ENCODE results near the gene HADHA.
A peak's percentile ranks its signal among the peaks of the same experiment; 100 is the strongest.
"Not testable (repeated sequence)": the region's sequence is repeated elsewhere in the genome, so short reads cannot be mapped to it uniquely, and the experiment has no call there.

Gene HADHA

DNA sequence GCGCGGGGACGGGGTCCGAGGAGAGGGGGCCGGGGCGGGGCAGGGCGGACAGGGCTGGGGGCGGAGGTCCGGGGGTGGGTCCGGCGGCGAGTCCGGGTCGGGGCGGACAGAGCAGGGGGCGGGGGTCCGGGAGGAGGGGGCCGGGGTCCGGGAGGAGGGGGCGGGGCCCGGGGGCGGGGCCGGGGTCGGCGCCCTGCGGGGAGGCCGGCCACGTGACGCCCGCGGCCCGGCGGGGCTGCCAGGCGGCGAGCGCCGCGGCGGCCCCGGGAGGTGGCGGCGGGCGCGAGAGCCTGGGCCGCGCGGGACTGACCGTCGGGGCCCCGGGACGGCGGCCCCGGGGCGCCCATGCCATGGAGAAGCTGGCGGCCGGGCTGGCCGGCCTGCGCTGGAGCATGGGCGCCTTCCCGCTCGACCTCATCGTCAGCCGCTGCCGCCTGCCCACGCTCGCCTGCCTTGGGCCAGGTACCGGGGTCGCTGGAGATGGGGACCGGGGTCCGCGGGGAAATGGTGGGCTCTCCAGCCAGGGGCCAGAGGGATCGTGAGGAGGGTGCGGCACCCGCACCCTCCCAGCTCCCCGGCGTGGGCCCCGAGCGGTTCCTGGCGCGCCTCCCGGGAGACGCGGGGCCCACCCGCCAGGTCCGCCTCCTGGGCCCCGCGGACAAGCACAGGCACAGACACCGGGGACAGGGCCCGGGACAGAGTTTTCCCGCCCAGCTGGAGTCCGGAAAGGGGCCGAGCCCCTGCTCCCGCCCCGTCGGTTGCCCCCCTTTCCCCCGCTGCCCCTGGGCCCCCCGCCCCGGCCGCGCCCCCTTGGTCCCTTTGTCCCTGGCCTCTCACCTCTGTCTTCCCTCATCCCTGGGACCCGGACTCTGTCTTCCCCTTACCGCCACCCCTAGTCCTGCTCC lies 71.3 kb downstream of the HADHA start, which contains the start of gene GAREM2:
GAREM2 (plus strand) TSS at position 218 of the 905 bp plus-strand sequence; CDS start at position 351, 133 bp downstream.
- no peak for DNase-seq

DNA sequence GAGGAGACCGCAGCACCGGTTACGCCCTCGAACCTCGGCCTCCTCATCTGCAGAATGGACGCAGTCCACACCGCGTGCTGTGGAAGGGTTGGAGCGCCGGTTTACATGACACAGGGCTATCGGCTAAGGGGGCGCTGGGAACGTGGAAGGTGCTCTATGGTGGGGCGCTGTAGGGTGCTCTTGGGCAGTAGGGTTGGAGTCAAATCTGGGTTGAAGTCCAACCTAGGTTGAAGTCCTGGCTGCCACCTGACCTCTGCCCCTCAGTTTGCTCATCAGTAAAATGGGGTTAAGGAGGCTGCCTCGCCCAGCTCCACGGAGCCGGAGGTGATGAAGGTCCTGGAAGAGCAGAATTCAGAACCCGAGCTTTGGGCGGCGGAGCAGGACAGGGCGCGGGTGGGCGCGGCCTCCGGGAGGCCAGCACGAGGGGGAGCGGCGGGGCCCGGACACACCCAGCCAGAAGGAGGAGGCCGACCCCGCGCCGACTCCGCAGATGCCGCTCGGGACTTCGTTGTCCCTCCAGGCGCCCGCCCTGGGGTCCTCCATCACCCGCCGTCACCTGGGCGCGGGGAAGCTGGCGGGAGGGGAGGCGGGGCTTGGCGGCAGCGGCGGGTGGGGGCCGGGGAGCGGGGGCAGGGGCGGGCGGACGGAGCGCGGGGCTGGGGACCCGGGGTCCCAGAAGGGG lies 72.1 kb downstream of the HADHA start:
- DNase-seq: no peak

DNA sequence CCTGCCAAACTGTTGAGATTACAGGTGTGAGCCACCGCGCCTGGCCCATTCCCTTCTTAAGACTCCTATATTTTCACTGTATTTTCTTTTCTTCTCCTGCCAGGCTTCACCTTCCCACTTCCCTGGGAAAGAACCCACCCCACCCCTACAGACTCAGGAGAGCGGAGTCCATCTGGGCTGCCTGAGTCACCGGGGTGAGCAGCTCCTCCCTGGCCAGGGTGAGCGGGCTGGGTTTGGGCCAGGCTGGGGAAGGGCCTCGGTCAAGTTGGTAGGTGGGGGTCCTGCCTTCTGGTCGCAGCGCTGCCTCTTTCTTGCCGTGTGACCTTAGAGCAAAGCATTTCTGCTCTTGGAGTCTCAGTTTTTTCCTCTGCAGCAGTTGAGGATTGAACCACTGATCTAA lies 73.6 kb downstream of the HADHA start:
- DNase-seq: no peak

DNA sequence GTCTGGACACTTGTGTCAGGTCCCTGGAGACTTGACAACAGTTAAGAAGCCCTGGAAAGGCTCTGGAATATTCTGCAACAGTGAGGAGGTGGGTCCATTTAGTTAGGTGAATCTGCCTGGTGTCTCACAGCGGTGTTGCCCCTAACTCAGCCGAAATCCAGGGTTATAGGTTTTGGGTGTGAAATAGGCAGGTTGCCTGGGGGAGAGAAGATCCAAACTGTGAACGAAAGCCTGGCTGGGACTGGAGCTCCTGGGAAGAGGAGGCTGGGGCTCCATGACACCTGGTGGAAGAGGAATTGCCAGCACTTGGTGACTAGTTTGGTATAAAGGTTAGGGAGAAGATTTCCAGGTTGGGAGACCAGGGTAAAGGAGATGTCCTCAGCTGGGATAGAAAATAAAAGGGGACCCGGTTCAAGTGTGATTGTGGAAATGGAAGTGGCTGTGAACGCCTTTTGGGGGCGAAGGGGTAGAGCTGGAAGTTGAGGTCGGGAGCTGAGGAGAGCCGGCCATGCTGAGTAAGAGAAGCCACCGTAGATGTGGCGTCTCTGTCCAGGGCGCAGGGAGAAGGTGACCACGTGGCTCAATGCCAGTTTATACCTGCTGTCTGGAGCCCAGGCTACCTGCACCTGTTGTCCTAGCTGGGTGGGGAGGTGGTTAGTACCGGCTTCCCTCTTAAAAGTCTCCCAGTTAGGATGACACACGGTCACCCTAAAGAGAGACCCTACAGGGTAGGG lies 74.6 kb downstream of the HADHA start:
- no peak for DNase-seq

DNA sequence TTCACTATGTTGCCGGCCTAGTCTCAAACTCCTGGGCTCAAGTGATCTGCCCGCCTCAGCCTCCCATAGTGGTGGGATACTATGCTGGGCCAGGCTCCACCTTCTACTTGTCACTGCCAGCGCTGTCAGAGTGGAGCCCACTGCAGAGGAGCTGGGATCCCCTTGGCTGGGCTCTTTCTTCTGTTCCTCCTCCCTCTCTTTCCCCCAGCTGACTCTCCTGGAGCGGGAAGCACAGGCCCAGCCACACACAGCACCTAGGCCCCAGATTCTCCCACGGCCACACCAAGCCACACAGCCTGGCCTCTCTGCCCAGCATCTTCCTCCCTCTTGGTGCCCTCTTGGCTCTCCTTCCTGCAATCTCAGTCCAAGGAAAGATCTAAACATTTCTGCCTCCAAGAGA lies 75.2 kb downstream of the HADHA start:
- no peak for DNase-seq

DNA sequence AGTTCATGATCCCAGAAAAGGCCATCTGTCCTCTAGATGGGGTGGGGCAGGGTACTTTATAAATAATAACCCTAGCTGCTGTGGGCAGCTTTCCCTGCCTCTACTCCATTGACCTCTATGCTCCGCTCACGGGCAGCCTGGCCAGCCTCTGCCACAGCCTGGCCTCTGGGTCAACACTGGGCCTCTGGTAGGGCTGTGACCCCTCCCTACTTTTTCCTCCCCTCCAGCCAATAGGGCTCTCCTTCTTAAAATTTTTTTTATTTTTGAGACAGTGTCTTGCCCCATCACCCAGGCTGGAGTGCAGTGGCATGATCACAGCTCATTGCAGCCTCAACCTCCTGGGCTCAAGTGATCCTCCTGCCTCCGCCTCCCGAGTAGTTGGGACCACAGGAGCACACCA lies 75.6 kb downstream of the HADHA start:
- no peak for DNase-seq

DNA sequence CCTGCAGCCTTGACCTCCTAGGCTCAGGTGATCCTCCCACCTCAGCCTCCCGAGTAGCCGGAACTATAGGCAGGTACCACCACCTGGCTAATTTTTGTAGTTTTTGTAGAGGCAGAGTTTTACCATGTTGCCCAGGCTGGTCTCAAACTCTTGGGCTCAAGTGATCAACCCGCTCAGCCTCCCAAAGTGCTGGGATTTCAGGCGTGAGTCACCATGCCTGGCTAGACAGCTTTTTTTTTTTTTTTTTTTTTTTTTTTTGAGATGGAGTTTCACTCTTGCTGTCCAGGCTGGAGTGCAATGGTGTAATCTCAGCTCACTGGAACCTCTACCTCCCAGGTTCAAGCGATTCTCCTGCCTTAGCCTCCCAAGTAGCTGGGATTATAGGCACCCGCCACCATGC lies 77.9 kb downstream of the HADHA start:
- not testable (repeated sequence) for DNase-seq

DNA sequence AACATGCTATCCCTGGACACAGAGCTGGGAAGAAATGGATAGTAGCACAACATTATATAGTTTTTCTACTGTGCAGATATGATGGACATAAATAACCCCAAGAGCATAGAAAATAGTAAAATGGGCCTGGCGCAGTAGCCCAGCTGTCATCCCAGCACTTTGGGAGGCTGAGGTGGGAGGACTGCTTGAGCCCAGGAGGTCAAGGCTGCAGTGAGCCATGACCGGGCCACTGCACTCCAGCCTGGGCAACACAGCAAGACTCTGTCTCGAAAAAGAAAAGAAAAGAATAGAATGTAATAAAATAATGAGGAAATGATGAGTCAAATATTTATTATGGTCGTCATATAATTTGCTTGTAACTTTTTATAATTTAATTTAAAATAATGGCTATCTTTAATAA lies 79.0 kb downstream of the HADHA start:
- no peak for DNase-seq

DNA sequence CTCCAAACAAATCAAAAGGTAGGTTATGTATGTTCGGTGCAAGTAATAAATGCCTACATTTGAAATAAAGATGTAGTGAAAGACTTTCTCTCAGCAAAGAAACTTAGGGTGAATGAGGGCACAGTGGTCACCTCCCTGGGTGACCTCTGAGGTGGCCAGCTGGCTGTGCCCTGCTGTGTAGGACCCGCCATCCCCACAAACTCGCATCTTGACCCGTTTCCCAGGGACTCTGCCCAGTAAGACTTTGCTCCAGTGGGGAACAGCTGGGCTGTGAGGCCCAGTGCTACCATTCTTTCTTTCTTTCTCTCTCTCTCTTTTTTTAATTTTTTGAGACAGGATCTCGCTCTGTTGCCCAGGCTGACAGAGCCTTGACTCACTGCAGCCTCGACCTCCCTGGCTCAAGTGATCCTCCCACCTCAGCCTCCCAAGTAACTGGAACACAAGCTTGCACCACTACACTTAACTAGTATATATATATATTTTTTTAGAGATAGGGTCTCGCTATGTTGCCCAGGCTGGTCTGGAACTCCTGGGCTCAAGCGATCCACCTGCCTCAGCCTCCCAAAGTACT lies 79.7 kb downstream of the HADHA start:
- no peak for DNase-seq

DNA sequence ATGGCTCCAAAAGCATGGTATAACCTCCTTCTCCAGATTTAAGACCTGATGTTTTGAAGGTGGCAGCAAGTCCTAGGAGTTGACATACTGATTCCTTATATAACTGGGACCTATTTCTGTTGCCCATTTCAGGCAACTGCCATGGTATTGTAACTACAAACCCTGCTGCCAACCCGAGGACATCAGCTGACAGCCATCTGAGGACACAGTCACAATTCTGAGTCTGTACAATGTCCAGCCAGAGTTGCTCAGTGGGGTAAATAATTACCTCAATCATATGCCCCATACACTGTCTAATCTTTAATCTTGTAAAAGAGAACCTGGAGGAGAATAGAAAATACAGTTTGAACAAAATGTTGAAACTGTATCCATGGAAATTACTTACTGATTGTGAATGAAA lies 80.2 kb downstream of the HADHA start:
- no peak for DNase-seq

DNA sequence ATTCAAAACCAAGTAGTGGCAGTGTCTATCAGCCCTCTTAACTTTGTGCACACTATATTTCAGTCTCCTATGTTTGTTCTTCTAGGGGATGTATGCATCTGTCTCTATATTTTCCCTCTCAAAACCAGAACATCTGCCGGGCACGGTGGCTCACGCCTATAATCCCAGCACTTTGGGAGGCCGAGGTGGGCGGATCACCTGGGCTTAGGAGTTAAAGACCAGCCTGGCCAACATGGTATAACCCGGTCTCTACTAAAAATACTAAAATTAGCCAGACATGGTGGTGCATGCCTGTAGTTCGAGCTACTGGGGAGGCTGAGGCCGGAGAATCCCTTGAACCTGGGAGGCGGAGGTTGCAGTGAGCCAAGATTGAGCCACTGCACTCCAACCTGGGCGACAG lies 81.5 kb downstream of the HADHA start:
- no peak for DNase-seq

DNA sequence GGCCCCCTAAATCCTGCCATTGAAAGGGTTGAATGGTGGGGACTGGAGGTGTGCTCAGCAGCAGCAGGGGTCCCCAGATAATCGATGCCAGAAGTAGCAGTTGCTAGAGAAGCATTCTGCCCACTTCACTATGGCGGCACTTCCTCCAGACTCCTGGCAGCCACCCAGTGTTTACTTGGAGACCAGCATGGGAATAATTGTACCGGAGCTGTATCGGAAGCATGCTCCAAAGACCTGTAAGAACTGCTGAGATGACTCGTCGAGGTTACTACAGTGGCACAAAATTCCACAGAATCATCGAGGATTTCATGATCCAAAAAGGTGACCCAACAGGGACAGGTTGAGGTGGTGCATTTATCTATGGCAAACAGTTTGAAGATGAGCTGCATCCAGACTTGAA lies 82.5 kb downstream of the HADHA start:
- DNase-seq: no peak

DNA sequence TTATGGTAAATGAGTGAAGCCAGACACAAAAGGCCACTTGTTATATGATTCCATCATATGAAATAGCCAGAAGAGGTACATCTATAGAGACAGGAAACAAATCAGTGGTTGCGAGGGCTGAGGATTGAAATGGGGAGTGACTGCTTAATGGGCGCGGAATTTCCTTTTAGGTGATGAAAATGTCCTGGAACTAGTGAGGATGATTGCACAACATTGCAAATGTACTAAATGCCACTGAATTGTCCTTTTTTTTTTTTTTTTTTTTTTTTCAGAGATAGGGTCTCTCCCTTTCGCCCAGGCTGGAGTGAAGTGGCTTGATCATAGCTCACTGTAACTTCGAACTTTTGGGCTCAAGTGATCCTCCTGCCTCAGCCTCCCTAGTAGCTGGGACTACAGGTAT lies 86.9 kb downstream of the HADHA start:
- DNase-seq: no peak

DNA sequence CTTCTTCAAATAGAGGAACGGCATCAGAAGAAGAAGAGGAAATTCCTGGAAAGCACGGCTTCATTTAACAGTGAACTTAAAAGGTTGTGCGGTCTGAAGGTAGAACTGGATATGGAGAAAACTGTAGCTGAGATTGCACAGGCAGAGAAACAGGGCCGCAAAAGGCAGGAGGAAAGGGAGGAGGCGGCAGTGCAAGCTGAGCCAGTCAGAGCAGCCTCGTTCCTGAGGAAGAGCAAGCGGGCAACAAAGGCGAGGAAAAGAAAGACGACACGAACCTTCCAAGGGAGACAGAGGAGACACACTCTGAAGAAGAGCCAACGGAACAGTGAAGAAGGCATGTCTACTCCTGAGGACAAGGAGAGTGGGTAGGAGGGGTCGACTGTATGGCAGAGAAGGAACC lies 94.2 kb downstream of the HADHA start:
- no peak for DNase-seq

DNA sequence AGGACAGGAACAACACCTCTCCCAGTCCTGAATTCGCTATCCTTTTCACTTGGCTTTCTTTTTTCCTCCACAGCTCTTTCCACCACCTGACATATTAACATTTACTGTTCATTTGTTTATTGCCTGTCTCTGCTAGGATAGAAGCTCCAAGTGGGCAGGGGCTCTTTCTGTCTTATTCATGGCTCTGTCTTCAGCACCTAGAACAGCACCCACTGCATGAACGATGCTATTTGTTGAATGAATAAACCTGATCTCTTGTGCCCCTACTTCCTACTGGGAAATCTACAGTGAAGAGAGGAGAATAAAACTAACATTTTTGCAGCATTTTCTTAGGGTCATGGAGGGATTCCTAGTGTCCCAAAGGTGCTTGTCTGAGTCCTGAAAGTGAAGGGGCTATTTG lies 95.9 kb downstream of the HADHA start:
- DNase-seq: no peak

DNA sequence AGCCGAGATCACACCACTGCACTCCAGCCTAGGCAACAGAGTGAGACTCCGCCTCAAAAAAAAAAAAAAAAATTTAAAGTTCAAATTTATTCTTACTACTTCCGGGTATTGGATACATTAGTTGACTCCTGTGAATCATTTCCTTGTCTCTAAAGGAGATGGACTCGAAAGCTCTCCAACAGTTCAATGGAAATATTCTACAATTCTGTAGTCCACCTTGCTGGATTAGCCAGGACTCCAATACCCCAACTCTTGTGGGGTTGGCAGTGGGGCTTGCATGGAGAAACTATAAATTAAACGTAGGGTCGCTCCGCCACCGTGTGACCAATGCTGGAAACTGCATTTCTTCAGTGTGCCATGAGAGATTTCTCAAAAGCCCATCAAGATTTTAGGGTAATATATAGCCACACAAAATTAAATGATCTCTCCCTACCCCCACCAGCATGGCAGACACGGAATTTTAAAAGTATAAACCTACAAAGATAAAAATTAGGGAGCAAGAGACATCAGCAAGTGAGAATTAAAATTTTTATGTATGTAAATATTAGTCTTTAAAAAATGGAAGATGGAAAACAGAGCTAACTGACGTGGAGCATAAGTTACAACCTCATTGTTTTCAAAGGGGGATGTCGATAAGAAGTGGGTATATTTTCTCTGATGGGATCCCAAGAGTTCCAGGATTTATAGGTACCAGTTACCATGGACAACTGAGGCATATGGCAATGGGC lies 99.3 kb downstream of the HADHA start:
- DNase-seq: peak; percentile 68

DNA sequence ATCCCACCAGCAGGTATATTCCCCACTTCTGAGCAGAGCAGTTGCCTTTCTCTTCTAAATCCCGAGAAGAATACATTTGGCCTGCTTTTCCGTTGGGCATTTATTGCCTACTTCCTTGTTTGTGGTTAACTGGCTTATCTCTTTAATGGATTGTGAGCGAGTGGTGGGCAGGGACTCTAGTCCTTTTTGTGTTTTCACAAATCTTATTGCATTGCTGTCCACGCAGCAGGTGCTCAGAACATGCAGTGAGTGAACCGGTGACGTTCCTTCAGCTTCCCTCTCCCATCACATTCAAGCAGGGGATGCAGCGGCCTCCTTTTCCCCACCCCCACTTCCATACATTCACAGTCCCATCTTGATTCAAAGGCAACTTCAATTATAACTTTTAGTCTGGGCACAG lies 100.4 kb downstream of the HADHA start:
- no peak for DNase-seq

DNA sequence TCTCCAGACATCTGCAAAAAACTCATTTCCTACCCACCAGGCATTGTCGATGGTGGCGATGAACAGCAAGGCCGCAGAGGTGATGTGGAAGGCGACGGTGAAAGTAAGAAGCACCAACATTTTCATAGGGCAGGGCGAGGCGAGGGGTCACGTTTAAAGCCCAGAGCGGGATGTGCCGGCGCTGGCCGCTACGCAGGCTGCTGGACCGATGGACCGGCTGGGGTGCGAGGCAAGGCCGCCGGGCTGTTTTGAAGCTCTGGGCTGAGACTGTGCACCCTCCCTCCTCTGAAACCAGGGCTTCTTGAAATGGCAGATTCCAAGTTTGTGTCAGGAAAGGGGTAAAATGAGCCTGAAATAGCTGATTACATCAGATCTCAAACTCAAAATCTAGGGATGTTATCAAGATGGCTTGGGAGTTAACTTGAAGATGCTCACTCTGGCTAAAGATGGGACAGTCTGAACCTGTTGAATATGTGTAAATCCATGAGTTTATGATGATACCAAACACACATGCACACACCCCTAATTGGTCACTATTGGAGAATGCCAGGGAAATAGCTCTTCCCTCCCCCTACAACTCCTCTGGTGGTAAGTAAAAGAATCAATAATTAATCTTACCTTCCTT lies 103.2 kb downstream of the HADHA start:
- DNase-seq: no peak

All from activated CD4-positive, alpha-beta T cell treated with anti-CD3 and anti-CD28 coated beads, Interleukin-2, amount 50 U/mL, for 16 hours (primary cell).